H9 (cell line): Measurements from ENCODE around the gene CHCHD6. TPM values are rescaled to one million over a fixed set of nuclear protein-coding genes. Genes with fewer than 3 reads are reported as not detected.

Experiments
- DNase-seq: peaks from one replicate; pipeline ENCODE4 v3.0.0-alpha.2; 2017
- H2AFZ ChIP-seq: one replicate; pipeline ENCODE4 v1.6.1; 2013; ENCODE audit warnings: mild to moderate bottlenecking, low read length, control low read depth, moderate library complexity
- H2AK5ac ChIP-seq: 2 replicates; pipeline ENCODE4 v1.6.1; 2013; ENCODE audit warnings: low read length, control low read depth, mixed read lengths; ENCODE audit not compliant: insufficient read length
- H2BK120ac ChIP-seq: one replicate; pipeline ENCODE4 v1.6.1; 2013; ENCODE audit warnings: low read depth, mild to moderate bottlenecking, low read length, control low read depth, inconsistent platforms; ENCODE audit not compliant: poor library complexity, severe bottlenecking
- H2BK12ac ChIP-seq: 2 replicates; pipeline ENCODE4 v1.6.1; 2013; ENCODE audit warnings: low read length, control low read depth, mixed read lengths, low read depth; ENCODE audit not compliant: insufficient read length
- H2BK15ac ChIP-seq: 2 replicates; pipeline ENCODE4 v1.6.1; 2013; ENCODE audit warnings: low read depth, low read length, control low read depth
- H2BK20ac ChIP-seq: one replicate; pipeline ENCODE4 v1.6.1; 2013; ENCODE audit warnings: low read depth, mild to moderate bottlenecking, low read length, control low read depth, inconsistent platforms; ENCODE audit not compliant: poor library complexity, severe bottlenecking
- H2BK5ac ChIP-seq: 2 replicates; pipeline ENCODE4 v1.6.1; 2013; ENCODE audit warnings: low read length, control low read depth, mixed read lengths; ENCODE audit not compliant: insufficient read length
- H3K14ac ChIP-seq: 2 replicates; pipeline ENCODE4 v1.6.1; 2013; ENCODE audit warnings: low read length, control low read depth; ENCODE audit not compliant: insufficient read depth
- H3K18ac ChIP-seq: 2 replicates; pipeline ENCODE4 v1.6.1; 2013; ENCODE audit warnings: low read depth, mild to moderate bottlenecking, mixed read lengths, low read length, control low read depth; ENCODE audit not compliant: insufficient read length
- H3K23ac ChIP-seq: 2 replicates; pipeline ENCODE4 v1.6.1; 2013; ENCODE audit warnings: low read length, control low read depth, mixed read lengths, low read depth; ENCODE audit not compliant: insufficient read length
- H3K23me2 ChIP-seq: 2 replicates; pipeline ENCODE4 v1.6.1; 2013; ENCODE audit warnings: low read depth, mild to moderate bottlenecking, mixed read lengths, low read length, control low read depth; ENCODE audit not compliant: insufficient read length, poor library complexity, severe bottlenecking
- H3K27ac ChIP-seq: 2 replicates; pipeline ENCODE4 v1.5.1; 2013; ENCODE audit warnings: low read length, control low read depth, mixed read lengths, low read depth; ENCODE audit not compliant: insufficient read length
- H3K27me3 ChIP-seq: 2 replicates; pipeline ENCODE4 v1.6.1; 2013; ENCODE audit warnings: low read length, control low read depth, inconsistent platforms; ENCODE audit not compliant: insufficient read depth
- H3K4ac ChIP-seq: 2 replicates; pipeline ENCODE4 v1.6.1; 2013; ENCODE audit warnings: low read depth, mild to moderate bottlenecking, control low read depth, inconsistent platforms, low read length, moderate library complexity
- H3K4me1 ChIP-seq: 2 replicates; pipeline ENCODE4 v1.6.1; 2013; ENCODE audit warnings: low read length, control low read depth, inconsistent platforms; ENCODE audit not compliant: insufficient read depth
- H3K4me2 ChIP-seq: 2 replicates; pipeline ENCODE4 v1.6.1; 2013; ENCODE audit warnings: low read length, control low read depth, mixed read lengths; ENCODE audit not compliant: insufficient read length, insufficient read depth
- H3K56ac ChIP-seq: 2 replicates; pipeline ENCODE4 v1.6.1; 2013; ENCODE audit warnings: low read depth, mild to moderate bottlenecking, mixed read lengths, low read length, control low read depth; ENCODE audit not compliant: insufficient read length
- H3K79me1 ChIP-seq: 2 replicates; pipeline ENCODE4 v1.6.1; 2013; ENCODE audit warnings: low read depth, mild to moderate bottlenecking, moderate library complexity, low read length, control low read depth, inconsistent platforms; ENCODE audit not compliant: insufficient read depth, poor library complexity, severe bottlenecking
- H3K79me2 ChIP-seq: 2 replicates; pipeline ENCODE4 v1.6.1; 2013; ENCODE audit warnings: low read length, control low read depth, inconsistent platforms; ENCODE audit not compliant: insufficient read depth
- H3K9ac ChIP-seq: 2 replicates; pipeline ENCODE4 v1.6.1; 2013; ENCODE audit warnings: low read length, control low read depth, mixed read lengths; ENCODE audit not compliant: insufficient read length; ENCODE audit errors: extremely low read depth
- H3K9me3 ChIP-seq: one replicate; pipeline ENCODE4 v1.6.1; 2013; ENCODE audit warnings: low read depth, low read length, inconsistent platforms; ENCODE audit not compliant: control insufficient read depth
- H3T11ph ChIP-seq: one replicate; pipeline ENCODE4 v1.6.1; 2013; ENCODE audit warnings: mild to moderate bottlenecking, low read length, control low read depth, inconsistent platforms
- H4K20me1 ChIP-seq: one replicate; pipeline ENCODE4 v1.6.1; 2013; ENCODE audit not compliant: control insufficient read depth, insufficient read length, insufficient read depth
- H4K5ac ChIP-seq: 2 replicates; pipeline ENCODE4 v1.6.1; 2013; ENCODE audit warnings: low read depth, mild to moderate bottlenecking, mixed read lengths, low read length, control low read depth; ENCODE audit not compliant: insufficient read length
- H4K8ac ChIP-seq: replicated peaks from 2 replicates; pipeline ENCODE4 v1.6.1; 2013; ENCODE audit warnings: low read length, control low read depth, mixed read lengths, low read depth; ENCODE audit not compliant: insufficient read length
- H4K91ac ChIP-seq: 2 replicates; pipeline ENCODE4 v1.6.1; 2013; ENCODE audit warnings: low read depth, mild to moderate bottlenecking, moderate library complexity, mixed read lengths, low read length, control low read depth; ENCODE audit not compliant: insufficient read length
- H3K27ac Mint-ChIP-seq, 3 experiments: 2 replicates in 2 of 3; 3 replicates in 1 of 3; pipeline ENCODE4 v1.8.0; 2020 to 2021; ENCODE audit warnings: mixed read lengths in 3 of 3, mild to moderate bottlenecking in 1 of 3, moderate library complexity in 1 of 3
- H3K27me3 Mint-ChIP-seq: 2 replicates; pipeline ENCODE4 v1.8.0; 2021; ENCODE audit warnings: low read depth, mild to moderate bottlenecking, moderate library complexity, mixed read lengths
- H3K36me3 Mint-ChIP-seq, 3 experiments: 2 replicates in 2 of 3; 3 replicates in 1 of 3; pipeline ENCODE4 v1.8.0; 2020 to 2021; ENCODE audit warnings: low read depth in 3 of 3, mixed read lengths in 3 of 3; ENCODE audit not compliant: insufficient read depth in 1 of 3
- H3K4me1 Mint-ChIP-seq, 2 experiments: 2 replicates each; pipeline ENCODE4 v1.8.0; 2020; ENCODE audit warnings: mixed read lengths in 2 of 2
- H3K4me3 Mint-ChIP-seq, 2 experiments: 2 replicates in 1 of 2; 3 replicates in 1 of 2; pipeline ENCODE4 v1.8.0; 2020 to 2021; ENCODE audit warnings: mild to moderate bottlenecking in 2 of 2, mixed read lengths in 2 of 2, moderate library complexity in 1 of 2
- H3K9me3 Mint-ChIP-seq, 2 experiments: 2 replicates in 1 of 2; 3 replicates in 1 of 2; pipeline ENCODE4 v1.8.0; 2020; ENCODE audit warnings: mild to moderate bottlenecking in 2 of 2, mixed read lengths in 2 of 2, moderate library complexity in 1 of 2
- CTCF ChIP-seq: fragments of 200-600 bp; sonication (generic); conservative IDR thresholded peaks from 3 replicates; pipeline ENCODE4 v1.8.0; 2021; ENCODE audit warnings: antibody characterized with exemption, mild to moderate bottlenecking
- WGBS: extraction: QIAGEN DNeasy Blood & Tissue Kit; methylation state at CpG from one replicate; pipeline ENCODE4 v1.1.7; 2013; ENCODE audit warnings: missing lambda C conversion rate, low lambda C conversion rate, mixed read lengths; ENCODE audit not compliant: insufficient read length; ENCODE audit errors: extremely low coverage; 5-methylcytosine and 5-hydroxymethylcytosine counted together
- total RNA-seq: library from RNA; stranded (reverse); gene quantifications from 2 replicates; pipeline ENCODE4 v1.2.1, GENCODE V29; 2021

CHCHD6 gene
- total RNA-seq, 1 experiment from 2014 or later = 34.2 TPM

DNA sequence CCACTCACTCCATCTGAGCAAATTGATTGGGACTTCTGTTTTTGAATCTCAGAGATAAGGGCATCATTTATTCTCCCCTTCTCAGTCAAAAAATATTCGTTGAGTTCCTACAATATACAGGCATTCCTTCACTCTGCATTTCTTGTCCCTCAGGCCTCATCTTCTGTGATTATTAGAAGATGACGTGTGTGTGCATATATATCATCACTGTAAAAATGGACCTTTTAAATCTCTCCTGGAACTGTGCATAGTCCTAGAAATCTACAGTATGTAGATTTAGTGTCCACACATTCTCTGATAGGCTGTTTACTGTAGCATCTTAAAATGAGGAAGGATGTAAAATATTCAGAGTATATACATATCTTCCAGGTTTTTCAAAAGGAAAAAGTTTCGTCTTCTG is 235.7 kb downstream of the CHCHD6 start:
- H3K27ac ChIP-seq = no peak overlapping the region
- no peaks in the 10 kb centered on the region for H3K27me3 Mint-ChIP-seq
- no peak for DNase-seq

More for the DNA sequence above, 235.7 kb downstream of the CHCHD6 start:
- no peaks in the 10 kb centered on the region for H3K79me1 ChIP-seq
- H3K9me3 Mint-ChIP-seq = no peaks in the 10 kb centered on the region
- H3K56ac ChIP-seq = no peak overlapping the region
- WGBS = no CpG with 5 or more reads among the region's 3 CpGs
- no peak overlapping the region for H2BK15ac ChIP-seq
- H4K8ac ChIP-seq = no peak overlapping the region
- H3K4me1 Mint-ChIP-seq = peaks cover 2 to 3% of the 10 kb centered on the region in 2 experiments; a peak in 2 of 4 replicates
- no peaks in the 10 kb centered on the region for H3K27me3 ChIP-seq
- no peak overlapping the region for H3K27ac Mint-ChIP-seq
- TF ChIP-seq CTCF = no peak
- no peak overlapping the region for H2AK5ac ChIP-seq
- H3K23me2 ChIP-seq = no peaks in the 10 kb centered on the region
- H3K18ac ChIP-seq = no peak overlapping the region
- no peak overlapping the region for H3K4ac ChIP-seq
- no peak overlapping the region for H4K5ac ChIP-seq
- no peak overlapping the region for H2BK12ac ChIP-seq
- no peak overlapping the region for H3T11ph ChIP-seq
- no peaks in the 10 kb centered on the region; a peak in 1 of 7 replicates for H3K36me3 Mint-ChIP-seq
- no peaks in the 10 kb centered on the region for H3K4me1 ChIP-seq
- H2BK20ac ChIP-seq = no peak overlapping the region
- no peak overlapping the region for H4K91ac ChIP-seq
- no peak overlapping the region for H2AFZ ChIP-seq
- H3K9me3 ChIP-seq = no peaks in the 10 kb centered on the region
- no peak overlapping the region for H3K4me3 Mint-ChIP-seq
- no peak overlapping the region for H3K23ac ChIP-seq
- H4K20me1 ChIP-seq = no peaks in the 10 kb centered on the region
- H2BK5ac ChIP-seq = no peak overlapping the region
- no peak overlapping the region for H3K14ac ChIP-seq
- no peak overlapping the region for H2BK120ac ChIP-seq
- H3K79me2 ChIP-seq = no peaks in the 10 kb centered on the region
- H3K9ac ChIP-seq = no peak overlapping the region
- no peak overlapping the region for H3K4me2 ChIP-seq
